SK-N-MC (cell line): ENCODE measurements around the gene LRRC37A3.

Experiments
- EZH2 ChIP-seq: fragments of 200-600 bp; sonication (generic); IDR thresholded peaks from one replicate; pipeline ENCODE4 v1.6.1; 2017; ENCODE audit warnings: antibody characterized with exemption
- POLR2AphosphoS5 ChIP-seq: IDR thresholded peaks from 2 replicates; pipeline ENCODE4 v1.6.1; 2012; ENCODE audit warnings: mild to moderate bottlenecking, low read depth, low read length, borderline replicate concordance

DNA sequence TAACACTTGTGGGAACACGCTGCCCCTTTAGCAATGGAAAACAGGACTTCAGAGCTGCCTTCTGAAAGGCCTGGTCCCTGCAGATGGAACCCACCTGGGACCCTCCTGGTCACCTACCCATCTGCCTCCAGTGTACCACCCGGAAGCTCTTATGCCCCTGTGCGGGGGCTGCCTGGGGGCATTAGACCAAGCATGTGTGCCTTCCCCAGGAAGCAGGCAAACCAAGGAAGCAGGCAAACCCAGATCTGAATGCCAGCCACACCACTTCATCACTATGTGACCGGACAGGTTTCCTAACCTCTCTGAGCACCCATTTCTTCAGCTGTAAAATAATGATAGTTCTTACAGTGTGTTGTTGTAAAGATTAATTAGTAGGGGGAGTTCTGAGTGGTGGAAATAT is 20.8 kb upstream of the LRRC37A3 start:
- no peak for TF ChIP-seq EZH2
- TF ChIP-seq POLR2AphosphoS5, result no peak
